ENCODE data around the gene LETMD1.

LETMD1 gene

GRCh38 chr12:51076236-51076930, 28.3 kb downstream of the LETMD1 start:
- H3K4me1 ChIP-seq (ENCODE audit: control insufficient read depth, insufficient read depth, low read length) = peaks cover 8% of the 10 kb centered on the region; the same call in 1 of the 2 replicates
- H3K9me3 ChIP-seq (ENCODE audit: control insufficient read depth, insufficient read depth, low read depth, low read length) = no peaks in the 10 kb centered on the region
- H3K36me3 ChIP-seq (ENCODE audit: control insufficient read depth in 2 of 2, insufficient read depth in 1 of 2, low read length in 2 of 2) = peaks cover 19 to 27% of the 10 kb centered on the region in 2 experiments; a peak in 2 of 3 replicates
- POLR2A ChIA-PET = no interaction called here
- TF ChIP-seq PRDM1 (tag by site-specific recombination; IDR thresholded peaks at IDR 0.05) = 0 out of 2 replicates have a peak, but pooled peaks have one; percentile 17
- TF ChIP-seq ZBTB10 (tag by site-specific recombination; IDR thresholded peaks at IDR 0.05) = no peak
- H3K4me3 ChIP-seq (ENCODE audit: low read depth, low read length) = no peak overlapping the region
- CTCF ChIA-PET = interaction anchor here (0.5 to 1.7 kb wide), 4 partner anchors 25 to 651 kb away, joined by 3 to 4 read pairs (median 3); no protein-coding TSS in a partner anchor
- H3K27ac ChIP-seq (ENCODE audit: extremely low read depth, low read depth, low read length) = no peak overlapping the region

GRCh38 chr12:51077930-51078329, 29.8 kb downstream of the LETMD1 start:
- Histone ChIP-seq H3K9me3 (ENCODE audit: control insufficient read depth, insufficient read depth, low read depth, low read length) (no peaks in the 10 kb centered on the region), H3K4me1 (ENCODE audit: control insufficient read depth, insufficient read depth, low read length) (peaks cover 8% of the 10 kb centered on the region; the same call in 1 of the 2 replicates), H3K36me3 (ENCODE audit: control insufficient read depth in 2 of 2, insufficient read depth in 1 of 2, low read length in 2 of 2) (peaks cover 9 to 14% of the 10 kb centered on the region in 2 experiments; a peak in 2 of 3 replicates), H3K27ac (ENCODE audit: extremely low read depth, low read depth, low read length) (no peak overlapping the region), H3K4me3 (ENCODE audit: low read depth, low read length) (no peak overlapping the region)
- ChIA-PET CTCF (interaction anchor here (1.7 kb wide), 1 partner anchor 263 kb away, joined by 3 read pairs; no protein-coding TSS in a partner anchor), POLR2A (no interaction called here)
- TF ChIP-seq ZNF701 (tag by site-specific recombination; IDR thresholded peaks at IDR 0.05) (no peak), HOXA7 (CRISPR knock-in tag; IDR thresholded peaks at IDR 0.05; ENCODE audit: borderline replicate concordance) (no peak), ZNF10 (tag by site-specific recombination; IDR thresholded peaks at IDR 0.05) (no peak), ZNF513 (tag by site-specific recombination; IDR thresholded peaks at IDR 0.05) (no peak), ZNF624 (tag by site-specific recombination; IDR thresholded peaks at IDR 0.05) (no peak), ZBTB17 (tag by site-specific recombination; IDR thresholded peaks at IDR 0.05) (peak; percentile 95), SP7 (tag by site-specific recombination; IDR thresholded peaks at IDR 0.05) (no peak), SALL2 (tag by site-specific recombination; IDR thresholded peaks at IDR 0.05; ENCODE audit: borderline replicate concordance) (no peak), ZFP41 (tag by site-specific recombination; IDR thresholded peaks at IDR 0.05; ENCODE audit: borderline replicate concordance) (no peak), ZNF48 (tag by site-specific recombination; IDR thresholded peaks at IDR 0.05) (no peak), ZNF2 (tag by site-specific recombination; IDR thresholded peaks at IDR 0.05) (peak; percentile 28; the same call in 1 of the 2 replicates), ZNF600 (tag by site-specific recombination; IDR thresholded peaks at IDR 0.05) (peak; percentile 87), ZBTB44 (tag by site-specific recombination; IDR thresholded peaks at IDR 0.05) (peak; percentile 92), ZBTB11 (tag by site-specific recombination; conservative IDR thresholded peaks at IDR 0.05; ENCODE audit: low read depth) (no peak), ZNF670 (tag by site-specific recombination; IDR thresholded peaks at IDR 0.05; ENCODE audit: low read depth) (no peak), ZNF140 (tag by site-specific recombination; IDR thresholded peaks at IDR 0.05) (no peak), ZNF830 (tag by site-specific recombination; IDR thresholded peaks at IDR 0.05; ENCODE audit: low read depth) (no peak), ZNF433 (tag by site-specific recombination; IDR thresholded peaks at IDR 0.05; ENCODE audit: low read depth) (no peak), ZNF747 (tag by site-specific recombination; IDR thresholded peaks at IDR 0.05) (no peak), ZNF645 (tag by site-specific recombination; IDR thresholded peaks at IDR 0.05) (no peak), ZBTB1 (tag by site-specific recombination; IDR thresholded peaks at IDR 0.05) (no peak), ZNF549 (tag by site-specific recombination; IDR thresholded peaks at IDR 0.05) (no peak)

All from HEK293 (cell line).